GM19467 (cell line): ENCODE measurements around the gene RERE.

Experiments used
- ATAC-seq: cut with Tn5 transposase; IDR thresholded peaks from one replicate; pipeline ENCODE4 v1.9.1; 2021; ENCODE audit warnings: mild to moderate bottlenecking, moderate library complexity; ENCODE audit not compliant: unreplicated experiment

The RERE gene

DNA sequence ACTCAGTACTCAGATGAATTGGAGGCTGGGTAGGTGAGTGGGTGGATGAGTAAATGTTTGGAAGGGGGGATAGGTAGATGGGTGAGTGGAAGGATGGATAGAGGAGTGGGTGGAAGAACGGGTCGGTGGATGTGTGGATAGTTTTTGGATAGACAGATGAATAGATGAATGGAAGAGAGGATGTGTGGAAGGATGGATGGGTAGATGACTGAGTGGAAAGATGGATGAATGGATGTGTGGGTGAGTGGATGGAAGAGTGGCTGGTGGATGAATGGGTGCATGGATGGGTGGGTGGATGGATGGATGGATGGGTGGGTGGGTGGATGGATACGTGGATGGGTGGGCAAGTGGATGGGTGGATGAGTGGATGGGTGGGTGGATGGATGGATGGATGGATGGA is 495.8 kb downstream of the RERE start:
- ATAC-seq, result no peak

GRCh38 chr1:8318436-8318835 is 499.0 kb downstream of the RERE start:
- no peak for ATAC-seq

DNA sequence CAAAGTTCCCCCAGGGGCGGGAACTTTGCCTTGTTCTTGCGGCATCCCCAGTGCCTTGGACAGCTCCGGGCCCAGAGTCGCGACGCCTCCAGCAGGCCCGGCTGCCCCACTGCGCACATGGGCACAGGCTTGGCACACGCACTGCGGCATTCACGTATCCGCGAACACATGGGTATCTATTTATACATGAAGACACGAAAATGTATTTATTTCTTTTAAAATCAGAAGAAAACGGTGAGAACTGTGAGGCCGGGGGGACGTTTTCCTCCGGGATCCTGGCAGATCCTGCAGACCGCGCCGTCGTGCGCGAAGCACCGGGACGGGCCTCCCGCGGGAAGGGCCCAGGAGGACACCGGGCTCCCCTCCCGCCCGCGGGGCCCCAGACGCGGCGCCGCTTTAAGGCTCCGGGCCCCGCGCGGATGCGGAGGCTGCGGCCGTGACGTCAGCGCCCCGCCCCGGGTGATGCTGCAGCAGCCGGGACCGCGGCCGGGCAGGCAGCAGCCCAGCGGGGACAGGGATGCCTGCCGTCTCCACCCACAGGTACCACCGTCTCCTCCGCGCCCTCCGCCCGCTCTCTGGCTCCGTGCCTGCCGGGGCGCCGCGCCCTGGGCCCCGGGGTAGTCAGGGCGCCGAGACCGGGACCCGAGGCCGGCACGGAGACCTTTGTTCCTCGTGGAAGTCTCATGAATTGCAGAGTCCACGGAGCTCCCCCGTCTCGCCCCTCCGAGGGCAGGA is 499.6 kb downstream of the RERE start, which contains the start of gene SLC45A1:
Gene SLC45A1, plus strand, starts transcription at position 468 of the 735 bp plus-strand sequence. CDS start 6,216 bp downstream, outside the sequence.
- no peak for ATAC-seq

GRCh38 chr1:8315573-8316475 is 501.6 kb downstream of the RERE start:
- no peak for ATAC-seq

- no peak for ATAC-seq
Measured at GRCh38 chr1:8314346-8315280, 502.8 kb downstream of the RERE start.

DNA sequence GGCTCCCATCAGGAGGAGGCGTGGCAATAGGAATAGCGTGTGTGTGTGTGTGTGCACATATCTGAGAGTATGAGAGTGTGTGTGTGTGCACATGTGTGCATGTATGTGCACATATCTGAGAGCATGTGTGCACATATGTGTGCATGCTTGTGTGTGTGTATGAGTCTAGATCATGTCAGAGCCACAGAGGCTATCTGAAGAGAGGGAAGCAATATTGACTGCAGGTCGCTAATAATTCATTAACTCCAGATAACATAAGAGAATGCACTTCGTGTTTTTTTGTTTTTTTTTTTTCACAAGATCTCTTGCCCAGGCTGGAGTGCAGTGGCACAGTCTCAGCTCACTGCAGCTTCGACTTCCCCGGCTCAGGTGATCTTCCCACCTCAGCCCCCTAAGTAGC is 504.2 kb downstream of the RERE start:
- no peak for ATAC-seq

GRCh38 chr1:8312235-8313218 is 504.9 kb downstream of the RERE start:
- no peak for ATAC-seq

GRCh38 chr1:8311068-8311718 is 506.2 kb downstream of the RERE start:
- ATAC-seq, result no peak

DNA sequence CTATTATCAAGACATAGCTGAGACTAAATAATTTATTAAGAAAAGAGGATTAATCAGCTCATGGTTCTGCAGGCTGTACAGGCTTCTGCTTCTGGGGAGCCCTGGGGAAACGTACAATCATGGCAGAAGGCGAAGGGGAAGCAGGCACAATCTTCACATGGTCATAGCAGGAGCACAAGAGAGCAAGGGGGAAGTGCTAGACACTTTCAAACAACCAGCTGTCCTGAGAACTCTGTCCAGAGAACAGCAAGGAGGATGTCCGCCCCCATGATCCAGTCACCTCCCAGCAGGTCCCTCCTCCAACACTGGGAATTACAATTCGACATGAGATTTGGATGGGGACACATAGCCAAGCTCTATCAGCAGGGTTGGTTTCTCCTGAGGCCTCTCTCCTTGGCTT is 509.8 kb downstream of the RERE start:
- ATAC-seq, result no peak

DNA sequence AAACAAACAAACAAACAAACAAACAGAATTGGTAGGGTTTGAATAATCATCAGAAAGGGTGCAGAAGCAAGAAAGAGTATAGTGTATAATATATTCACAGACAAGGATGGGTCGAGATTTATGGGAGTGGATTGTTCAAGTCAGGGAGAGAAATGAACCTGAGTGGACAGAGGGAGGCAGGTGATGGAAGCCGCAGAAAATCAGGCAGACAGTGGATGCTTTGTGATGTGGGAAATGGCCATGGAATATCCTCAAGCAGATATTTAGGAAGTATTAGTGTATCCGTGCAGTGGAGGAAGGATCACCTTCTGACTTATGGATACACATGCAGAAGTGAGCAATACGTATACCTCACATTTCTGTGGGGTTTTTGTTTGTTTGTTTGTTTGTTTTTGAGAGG is 513.6 kb downstream of the RERE start:
- no peak for ATAC-seq

DNA sequence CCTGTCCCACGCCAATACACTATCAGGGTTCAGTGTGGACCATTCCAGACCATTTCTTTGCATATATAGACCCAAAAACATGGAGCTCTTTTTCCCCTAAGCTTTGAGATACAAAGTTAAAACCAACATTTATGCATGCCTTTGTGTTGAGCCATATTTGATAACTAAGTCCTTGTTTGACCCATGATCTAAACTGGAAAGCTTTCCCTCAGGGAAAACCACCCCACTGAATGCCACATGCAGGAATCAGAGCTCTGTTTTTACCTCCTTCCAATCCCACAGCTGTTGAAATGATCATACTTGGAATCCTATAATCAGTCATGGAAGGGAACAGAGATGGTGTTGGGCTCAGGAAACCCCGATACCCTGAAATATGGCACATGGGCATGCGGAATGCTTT is 514.3 kb downstream of the RERE start:
- no peak for ATAC-seq
